OCI-LY1 (cell line): Measurements from ENCODE around the gene INSM1.

Experiments used
- H2AFZ ChIP-seq: fragments of 200-600 bp; sonication (generic), shearing (Covaris generic); 2 replicates; pipeline ENCODE4 v1.6.0; 2014; ENCODE audit warnings: antibody characterized with exemption, mild to moderate bottlenecking, low read length
- H3F3A ChIP-seq: fragments of 200-600 bp; sonication (generic), shearing (Covaris generic); 2 replicates; pipeline ENCODE4 v1.6.0; 2014; ENCODE audit warnings: mild to moderate bottlenecking, antibody characterized with exemption, low read length, moderate library complexity; ENCODE audit not compliant: insufficient read depth
- H3K27ac ChIP-seq: fragments of 200-600 bp; sonication (generic); 2 replicates; pipeline ENCODE4 v1.5.1; 2014; ENCODE audit warnings: low read length, mixed run types, mild to moderate bottlenecking, low read depth; ENCODE audit not compliant: poor library complexity, severe bottlenecking
- H3K27me3 ChIP-seq: fragments of 200-600 bp; sonication (generic); 2 replicates; pipeline ENCODE4 v1.6.0; 2014; ENCODE audit warnings: antibody characterized with exemption, mild to moderate bottlenecking, low read length, moderate library complexity; ENCODE audit not compliant: insufficient read depth
- H3K36me3 ChIP-seq: fragments of 200-600 bp; sonication (generic); 2 replicates; pipeline ENCODE4 v1.6.1; 2014; ENCODE audit warnings: mild to moderate bottlenecking, antibody characterized with exemption, low read length, moderate library complexity, mixed read lengths; ENCODE audit not compliant: insufficient read depth
- H3K4me1 ChIP-seq: fragments of 200-600 bp; sonication (generic); 2 replicates; pipeline ENCODE4 v1.5.1; 2014; ENCODE audit warnings: mild to moderate bottlenecking, low read length, moderate library complexity; ENCODE audit not compliant: insufficient read depth, severe bottlenecking
- H3K4me2 ChIP-seq: fragments of 200-600 bp; sonication (generic), shearing (Covaris generic); 2 replicates; pipeline ENCODE4 v1.6.1; 2014; ENCODE audit warnings: low read length
- H3K4me3 ChIP-seq: fragments of 200-600 bp; sonication (generic); 2 replicates; pipeline ENCODE4 v1.5.1; 2014; ENCODE audit warnings: low read length, low read depth, mild to moderate bottlenecking, mixed read lengths; ENCODE audit not compliant: poor library complexity, severe bottlenecking
- H3K79me2 ChIP-seq: fragments of 200-600 bp; shearing (Covaris generic); 2 replicates; pipeline ENCODE4 v1.6.1; 2016; ENCODE audit warnings: mixed run types, low read length, mixed read lengths; ENCODE audit not compliant: insufficient read depth
- H3K9ac ChIP-seq: fragments of 200-600 bp; sonication (generic), shearing (Covaris generic); 2 replicates; pipeline ENCODE4 v1.6.1; 2014; ENCODE audit warnings: mild to moderate bottlenecking, low read length, mixed read lengths
- H3K9me2 ChIP-seq: fragments of 200-600 bp; sonication (generic), shearing (Covaris generic); 2 replicates; pipeline ENCODE4 v1.6.1; 2014; ENCODE audit warnings: low read depth, mild to moderate bottlenecking, low read length, mixed read lengths
- H3K9me3 ChIP-seq: fragments of 200-600 bp; shearing (Covaris generic); 2 replicates; pipeline ENCODE4 v1.6.1; 2014; ENCODE audit warnings: low read length, mixed read lengths
- H4K20me1 ChIP-seq: fragments of 200-600 bp; sonication (generic), shearing (Covaris generic); 2 replicates; pipeline ENCODE4 v1.6.0; 2016; ENCODE audit warnings: mild to moderate bottlenecking, low read length; ENCODE audit not compliant: insufficient read depth
- CTCF ChIP-seq: fragments of 200-600 bp; sonication (generic), shearing (Covaris generic); IDR thresholded peaks from 2 replicates; pipeline ENCODE4 v1.5.1; 2017; ENCODE audit warnings: mild to moderate bottlenecking, antibody characterized with exemption, low read length, moderate library complexity, mixed read lengths
- EZH2 ChIP-seq: fragments of 200-600 bp; sonication (generic), shearing (Covaris generic); IDR thresholded peaks from 2 replicates; pipeline ENCODE4 v1.8.0; 2017; ENCODE audit warnings: borderline replicate concordance, mixed run types, mild to moderate bottlenecking, antibody characterized with exemption, low read length, moderate library complexity, mixed read lengths

Gene INSM1

GRCh38 chr20:20413810-20414281 is 45.9 kb downstream of the INSM1 start:
- Histone ChIP-seq H3K27me3 (no peaks in the 10 kb centered on the region), H3K4me2 (no peak overlapping the region), H3K27ac (no peak overlapping the region), H3K4me1 (no peaks in the 10 kb centered on the region), H3K4me3 (no peak overlapping the region), H3K9me2 (no peaks in the 10 kb centered on the region), H3K9ac (no peak overlapping the region), H3K36me3 (no peaks in the 10 kb centered on the region), H3K9me3 (no peaks in the 10 kb centered on the region), H3F3A (no peaks in the 10 kb centered on the region), H4K20me1 (no peaks in the 10 kb centered on the region), H2AFZ (no peak overlapping the region), H3K79me2 (no peaks in the 10 kb centered on the region)
- no peak for TF ChIP-seq EZH2
- no peak for TF ChIP-seq CTCF

- TF ChIP-seq EZH2 (no peak), CTCF (no peak)
- Histone ChIP-seq H3K36me3 (no peaks in the 10 kb centered on the region), H3K27me3 (no peaks in the 10 kb centered on the region), H2AFZ (no peak overlapping the region), H3K79me2 (no peaks in the 10 kb centered on the region), H3K9ac (no peak overlapping the region), H3K4me2 (no peak overlapping the region), H3K9me3 (no peaks in the 10 kb centered on the region), H3K4me1 (no peaks in the 10 kb centered on the region), H4K20me1 (no peaks in the 10 kb centered on the region), H3F3A (no peaks in the 10 kb centered on the region), H3K4me3 (no peak overlapping the region), H3K27ac (no peak overlapping the region), H3K9me2 (no peaks in the 10 kb centered on the region)
These were observed 46.8 kb downstream of the INSM1 start for GRCh38 chr20:20414640-20415220.

GRCh38 chr20:20415321-20415720 is 47.4 kb downstream of the INSM1 start:
- H3K9me3 ChIP-seq: no peaks in the 10 kb centered on the region
- H3K27ac ChIP-seq: no peak overlapping the region
- H3K36me3 ChIP-seq: no peaks in the 10 kb centered on the region
- no peaks in the 10 kb centered on the region for H3K79me2 ChIP-seq
- H3K9ac ChIP-seq: no peak overlapping the region
- no peaks in the 10 kb centered on the region for H4K20me1 ChIP-seq
- H3F3A ChIP-seq: no peaks in the 10 kb centered on the region
- H2AFZ ChIP-seq: no peak overlapping the region
- H3K4me2 ChIP-seq: no peak overlapping the region
- no peak for TF ChIP-seq CTCF
- no peak for TF ChIP-seq EZH2
- H3K27me3 ChIP-seq: no peaks in the 10 kb centered on the region
- no peaks in the 10 kb centered on the region for H3K4me1 ChIP-seq
- H3K4me3 ChIP-seq: no peak overlapping the region
- no peaks in the 10 kb centered on the region for H3K9me2 ChIP-seq
